ENCODE measurements around the gene PPP4R3A.
"Not testable (repeated sequence)": the region's sequence is repeated elsewhere in the genome, so short reads cannot be mapped to it uniquely, and the experiment has no call there.

The PPP4R3A gene

GRCh38 chr14:91501951-91502930 is 7.9 kb downstream of the PPP4R3A start:
- H3K9ac ChIP-seq (ENCODE audit: low read depth, low read length): no peak overlapping the region
- no peaks in the 10 kb centered on the region for H3K9me3 ChIP-seq (replicated peaks; ENCODE audit: low read length)
- no peak overlapping the region for H3K4me3 ChIP-seq (ENCODE audit: low read length)
- H3K36me3 ChIP-seq (ENCODE audit: insufficient read depth, low read length): peaks cover 10% of the 10 kb centered on the region
- H3K27me3 ChIP-seq (ENCODE audit: control insufficient read depth, insufficient read depth, low read length): no peaks in the 10 kb centered on the region
- H3K4me2 ChIP-seq (ENCODE audit: low read length): no peak overlapping the region
- H3K4me1 ChIP-seq (ENCODE audit: control insufficient read depth, insufficient read depth, low read length): no peaks in the 10 kb centered on the region

GRCh38 chr14:91501348-91501747 is 8.8 kb downstream of the PPP4R3A start:
- Histone ChIP-seq H3K4me3 (ENCODE audit: low read length) (no peak overlapping the region), H3K9ac (ENCODE audit: low read depth, low read length) (no peak overlapping the region), H3K4me2 (ENCODE audit: low read length) (no peak overlapping the region), H3K36me3 (ENCODE audit: insufficient read depth, low read length) (peaks cover 9% of the 10 kb centered on the region), H3K27me3 (ENCODE audit: control insufficient read depth, insufficient read depth, low read length) (no peaks in the 10 kb centered on the region), H3K9me3 (replicated peaks; ENCODE audit: low read length) (no peaks in the 10 kb centered on the region), H3K4me1 (ENCODE audit: control insufficient read depth, insufficient read depth, low read length) (peaks cover 6% of the 10 kb centered on the region)

DNA sequence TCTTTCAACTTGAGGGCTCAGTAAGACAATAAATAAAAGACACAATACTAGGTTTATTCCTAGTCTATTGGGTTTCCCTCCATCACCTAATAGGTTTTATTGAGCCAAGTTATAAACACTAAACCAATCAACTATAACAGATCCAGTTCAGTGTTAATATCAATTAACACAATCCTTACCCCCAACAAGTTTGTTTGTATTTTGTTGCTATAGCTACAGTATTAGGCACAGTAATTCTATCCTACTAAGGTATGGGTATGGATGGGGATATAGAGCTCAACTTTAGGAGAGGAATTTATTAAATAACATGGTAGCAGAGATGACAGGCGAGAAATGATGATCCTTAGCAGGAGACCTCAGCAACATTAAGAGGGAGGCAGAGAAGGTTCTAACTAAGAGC is 13.3 kb downstream of the PPP4R3A start:
- H3K36me3 ChIP-seq (ENCODE audit: insufficient read depth, low read length): no peaks in the 10 kb centered on the region
- H3K27me3 ChIP-seq (ENCODE audit: control insufficient read depth, insufficient read depth, low read length): no peaks in the 10 kb centered on the region
- peaks cover 22% of the 10 kb centered on the region for H3K4me1 ChIP-seq (ENCODE audit: control insufficient read depth, insufficient read depth, low read length)
- no peaks in the 10 kb centered on the region for H3K9me3 ChIP-seq (replicated peaks; ENCODE audit: low read length)
- H3K4me2 ChIP-seq (ENCODE audit: low read length): no peak overlapping the region
- H3K9ac ChIP-seq (ENCODE audit: low read depth, low read length): no peak overlapping the region
- H3K4me3 ChIP-seq (ENCODE audit: low read length): no peak overlapping the region

DNA sequence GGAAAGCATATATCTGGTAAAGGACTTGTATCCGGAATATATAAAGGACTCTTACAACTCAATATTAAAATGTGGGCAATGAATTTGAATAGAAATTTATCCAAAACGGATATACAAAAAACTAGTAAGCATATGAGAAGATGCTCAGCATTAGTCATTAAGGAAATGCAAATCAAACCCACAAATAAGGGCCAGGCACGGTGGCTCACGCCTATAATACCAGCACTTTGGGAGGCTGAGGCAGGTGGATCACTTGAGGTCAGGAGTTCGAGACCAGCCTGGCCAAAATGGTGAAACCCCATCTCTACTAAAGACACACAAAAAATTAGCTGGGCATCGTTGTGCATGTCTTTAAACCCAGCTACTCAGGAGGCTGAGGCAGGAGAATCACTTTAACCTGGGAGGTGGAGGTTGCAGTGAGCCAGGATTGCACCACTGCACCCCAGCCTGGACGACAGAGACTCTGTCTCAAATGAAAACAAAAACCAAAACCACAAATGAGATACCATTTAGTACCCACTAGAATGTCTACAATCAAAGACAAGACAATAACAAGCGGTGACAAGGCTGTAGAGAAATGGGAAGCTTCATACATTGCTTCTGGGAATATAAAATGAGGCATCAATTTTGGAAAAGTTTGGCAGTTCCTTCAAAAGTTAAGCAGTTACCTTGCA is 15.6 kb downstream of the PPP4R3A start:
- H3K4me3 ChIP-seq (ENCODE audit: low read length); H3K36me3 ChIP-seq (ENCODE audit: insufficient read depth, low read length); H3K9me3 ChIP-seq (replicated peaks; ENCODE audit: low read length); H3K27me3 ChIP-seq (ENCODE audit: control insufficient read depth, insufficient read depth, low read length); H3K9ac ChIP-seq (ENCODE audit: low read depth, low read length); H3K4me2 ChIP-seq (ENCODE audit: low read length): not testable (repeated sequence)
- H3K4me1 ChIP-seq (ENCODE audit: control insufficient read depth, insufficient read depth, low read length): peaks cover 22% of the 10 kb centered on the region

DNA sequence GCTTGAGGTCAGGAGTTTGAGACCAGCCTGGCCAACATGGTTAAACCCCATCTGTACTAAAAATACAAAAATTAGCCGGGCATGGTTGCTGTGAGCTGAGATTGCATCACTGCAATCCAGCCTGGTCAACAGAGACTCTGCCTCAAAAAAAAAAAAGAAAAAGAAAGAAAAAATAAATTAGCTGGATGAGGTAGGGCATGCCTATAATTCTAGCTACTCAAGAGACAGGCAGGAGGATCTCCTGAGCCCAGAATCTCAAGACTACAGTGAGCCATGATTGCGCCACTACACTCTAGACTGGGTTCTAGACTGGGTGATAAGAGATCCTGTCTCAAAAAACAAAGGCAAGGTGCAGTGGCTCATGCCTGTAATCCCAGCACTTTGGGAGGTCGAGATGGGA is 16.9 kb downstream of the PPP4R3A start:
- peaks cover 22% of the 10 kb centered on the region for H3K4me1 ChIP-seq (ENCODE audit: control insufficient read depth, insufficient read depth, low read length)

DNA sequence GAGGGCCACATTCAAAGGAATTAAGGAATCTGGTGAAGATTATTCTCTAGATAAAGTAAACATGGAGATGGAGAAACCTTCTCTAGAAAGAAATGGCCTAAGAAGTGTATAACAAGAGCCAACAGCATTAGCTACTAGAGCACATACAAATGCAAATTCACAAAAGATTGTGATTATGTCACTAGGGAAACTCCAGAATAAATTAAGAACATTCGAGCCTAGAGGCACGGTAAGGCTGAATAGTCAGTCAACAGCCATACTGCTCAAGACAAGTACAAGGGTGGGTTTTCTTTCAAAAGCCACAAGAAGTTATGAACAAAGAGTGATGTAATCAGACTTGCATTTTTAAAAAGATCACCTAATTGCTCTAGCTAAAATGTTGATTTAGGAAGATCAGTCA is 25.4 kb downstream of the PPP4R3A start:
- H3K27me3 ChIP-seq (ENCODE audit: control insufficient read depth, insufficient read depth, low read length): no peaks in the 10 kb centered on the region
- peaks cover 7% of the 10 kb centered on the region for H3K4me1 ChIP-seq (ENCODE audit: control insufficient read depth, insufficient read depth, low read length)
- H3K4me3 ChIP-seq (ENCODE audit: low read length): no peak overlapping the region
- no peak overlapping the region for H3K9ac ChIP-seq (ENCODE audit: low read depth, low read length)
- no peak overlapping the region for H3K4me2 ChIP-seq (ENCODE audit: low read length)
- H3K9me3 ChIP-seq (replicated peaks; ENCODE audit: low read length): no peaks in the 10 kb centered on the region
- peaks cover 70% of the 10 kb centered on the region for H3K36me3 ChIP-seq (ENCODE audit: insufficient read depth, low read length)

More for the DNA sequence above, 16.9 kb downstream of the PPP4R3A start:
- Histone ChIP-seq H3K27me3 (ENCODE audit: control insufficient read depth, insufficient read depth, low read length) (no peaks in the 10 kb centered on the region), H3K36me3 (ENCODE audit: insufficient read depth, low read length) (peaks cover 6% of the 10 kb centered on the region), H3K9me3 (replicated peaks; ENCODE audit: low read length) (no peaks in the 10 kb centered on the region), H3K9ac (ENCODE audit: low read depth, low read length) (no peak overlapping the region), H3K4me2 (ENCODE audit: low read length) (no peak overlapping the region), H3K4me3 (ENCODE audit: low read length) (no peak overlapping the region)

DNA sequence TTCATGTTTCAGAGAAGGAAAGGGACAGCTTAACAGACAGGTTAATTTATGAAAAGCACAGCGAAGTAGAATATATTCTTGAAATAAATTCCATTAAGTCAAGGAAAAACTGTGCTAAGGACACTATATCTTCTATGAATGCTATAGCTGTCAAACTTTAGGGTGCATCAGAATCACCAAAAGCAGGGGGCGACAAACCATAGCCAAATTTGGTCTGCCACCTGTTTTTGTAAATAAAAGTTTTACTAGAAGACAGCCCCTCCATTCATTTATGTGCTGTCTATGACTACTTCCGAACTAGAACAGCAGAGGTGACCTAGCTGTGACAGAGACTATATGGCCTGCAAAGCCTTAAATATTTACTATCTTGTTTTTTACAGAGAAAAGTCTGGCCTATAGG is 25.9 kb downstream of the PPP4R3A start:
- Histone ChIP-seq H3K27me3 (ENCODE audit: control insufficient read depth, insufficient read depth, low read length) (no peaks in the 10 kb centered on the region), H3K4me2 (ENCODE audit: low read length) (no peak overlapping the region), H3K9me3 (replicated peaks; ENCODE audit: low read length) (no peaks in the 10 kb centered on the region), H3K4me1 (ENCODE audit: control insufficient read depth, insufficient read depth, low read length) (peaks cover 7% of the 10 kb centered on the region), H3K4me3 (ENCODE audit: low read length) (no peak overlapping the region), H3K36me3 (ENCODE audit: insufficient read depth, low read length) (peaks cover 68% of the 10 kb centered on the region), H3K9ac (ENCODE audit: low read depth, low read length) (no peak overlapping the region)

DNA sequence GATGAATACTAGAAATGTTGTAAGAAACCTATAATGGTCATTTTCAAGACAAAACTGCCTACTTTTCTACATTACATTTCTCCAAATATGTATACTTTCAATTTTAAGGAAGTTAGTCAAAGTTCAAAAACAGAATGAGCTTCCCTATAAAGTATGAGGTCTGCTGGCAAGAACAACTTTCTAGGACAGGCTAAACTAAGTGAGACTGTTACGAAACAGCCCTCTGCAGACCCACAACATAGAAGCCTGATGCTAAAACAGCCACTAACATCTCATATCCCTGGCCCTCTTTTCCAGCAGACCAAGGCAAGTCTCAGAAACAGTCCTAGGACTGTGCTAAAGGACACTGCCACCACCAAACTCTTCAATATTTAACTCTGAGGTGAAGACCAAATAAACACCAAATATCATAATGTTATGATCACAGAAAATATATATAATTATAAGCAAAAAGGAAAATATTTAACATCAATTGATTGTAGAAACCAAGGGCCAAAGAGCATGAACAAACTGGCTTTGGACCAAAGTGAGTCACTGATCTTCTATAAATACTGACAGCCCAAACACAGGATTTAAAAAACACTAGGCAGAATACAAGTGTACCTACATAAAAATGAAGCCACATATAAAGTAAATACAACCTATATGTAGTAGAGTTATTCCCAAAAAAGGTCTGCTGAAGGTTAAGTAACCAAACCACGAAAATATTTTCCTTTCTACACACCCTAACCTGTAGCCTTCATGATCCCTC is 27.7 kb downstream of the PPP4R3A start:
- Histone ChIP-seq H3K9ac (ENCODE audit: low read depth, low read length) (no peak overlapping the region), H3K9me3 (replicated peaks; ENCODE audit: low read length) (no peaks in the 10 kb centered on the region), H3K36me3 (ENCODE audit: insufficient read depth, low read length) (peaks cover 77% of the 10 kb centered on the region), H3K27me3 (ENCODE audit: control insufficient read depth, insufficient read depth, low read length) (no peaks in the 10 kb centered on the region), H3K4me2 (ENCODE audit: low read length) (no peak overlapping the region), H3K4me1 (ENCODE audit: control insufficient read depth, insufficient read depth, low read length) (peaks cover 7% of the 10 kb centered on the region), H3K4me3 (ENCODE audit: low read length) (no peak overlapping the region)

GRCh38 chr14:91477388-91477787 is 32.7 kb downstream of the PPP4R3A start:
- no peak overlapping the region for H3K9ac ChIP-seq (ENCODE audit: low read depth, low read length)
- H3K36me3 ChIP-seq (ENCODE audit: insufficient read depth, low read length): peaks cover 81% of the 10 kb centered on the region

DNA sequence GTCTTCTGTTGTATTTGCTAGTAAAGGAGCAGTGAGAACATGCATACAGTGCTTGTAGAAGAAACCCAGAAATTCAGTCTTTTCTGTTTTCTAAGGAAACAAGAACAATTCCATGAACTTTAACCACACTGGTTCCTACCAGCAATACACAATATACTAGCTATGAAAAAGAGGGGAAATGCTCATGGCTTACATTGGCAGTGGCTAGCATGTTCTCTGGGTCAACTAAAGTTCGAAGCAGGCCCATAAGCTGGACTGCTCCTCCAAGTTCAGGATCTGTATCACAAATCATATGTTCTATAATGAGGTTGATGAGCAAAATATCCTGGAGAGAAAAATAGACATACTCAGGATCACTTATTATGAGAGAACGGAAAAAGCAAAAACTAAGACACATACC is 37.1 kb downstream of the PPP4R3A start:
- H3K9ac ChIP-seq (ENCODE audit: low read depth, low read length): no peak overlapping the region
- H3K36me3 ChIP-seq (ENCODE audit: insufficient read depth, low read length): peaks cover 70% of the 10 kb centered on the region
- H3K9me3 ChIP-seq (replicated peaks; ENCODE audit: low read length): no peaks in the 10 kb centered on the region
- no peak overlapping the region for H3K4me2 ChIP-seq (ENCODE audit: low read length)
- no peaks in the 10 kb centered on the region for H3K27me3 ChIP-seq (ENCODE audit: control insufficient read depth, insufficient read depth, low read length)
- no peak overlapping the region for H3K4me3 ChIP-seq (ENCODE audit: low read length)
- no peaks in the 10 kb centered on the region for H3K4me1 ChIP-seq (ENCODE audit: control insufficient read depth, insufficient read depth, low read length)

More at GRCh38 chr14:91477388-91477787, 32.7 kb downstream of the PPP4R3A start:
- no peaks in the 10 kb centered on the region for H3K4me1 ChIP-seq (ENCODE audit: control insufficient read depth, insufficient read depth, low read length)
- H3K4me2 ChIP-seq (ENCODE audit: low read length): no peak overlapping the region
- no peaks in the 10 kb centered on the region for H3K27me3 ChIP-seq (ENCODE audit: control insufficient read depth, insufficient read depth, low read length)
- no peaks in the 10 kb centered on the region for H3K9me3 ChIP-seq (replicated peaks; ENCODE audit: low read length)
- H3K4me3 ChIP-seq (ENCODE audit: low read length): no peak overlapping the region

DNA sequence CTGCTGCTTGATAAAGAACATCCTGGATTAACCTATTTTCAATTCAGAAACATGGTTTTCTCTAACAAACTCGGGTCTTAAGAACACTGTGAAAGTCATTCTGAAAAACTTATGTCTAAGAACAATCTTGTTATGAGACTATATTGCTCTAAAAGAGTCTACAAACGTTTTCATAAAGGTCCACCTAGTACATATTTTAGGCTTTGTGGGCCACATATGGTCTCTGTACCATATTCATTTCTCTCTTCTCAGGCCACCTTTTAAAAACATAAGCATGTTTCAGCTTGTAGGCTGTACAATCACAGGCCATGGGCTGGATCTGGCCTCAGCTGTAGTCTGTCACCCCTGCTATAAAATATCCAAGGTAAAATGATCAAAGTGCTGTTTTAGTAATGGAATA is 39.9 kb downstream of the PPP4R3A start:
- Histone ChIP-seq H3K36me3 (ENCODE audit: insufficient read depth, low read length) (peaks cover 67% of the 10 kb centered on the region), H3K4me2 (ENCODE audit: low read length) (no peak overlapping the region), H3K27me3 (ENCODE audit: control insufficient read depth, insufficient read depth, low read length) (no peaks in the 10 kb centered on the region), H3K4me3 (ENCODE audit: low read length) (no peak overlapping the region), H3K9ac (ENCODE audit: low read depth, low read length) (no peak overlapping the region), H3K9me3 (replicated peaks; ENCODE audit: low read length) (no peaks in the 10 kb centered on the region), H3K4me1 (ENCODE audit: control insufficient read depth, insufficient read depth, low read length) (no peaks in the 10 kb centered on the region)

All from skeletal muscle satellite cell (primary cell).